ENCODE results near the gene OR56A5. TPM values are rescaled to one million over a fixed set of nuclear protein-coding genes. Genes with fewer than 3 reads are reported as not detected.

OR56A5 gene
- total and polyA plus RNA-seq, 8 donors, result not detected

GRCh38 chr11:5941951-5942350 is 26.3 kb downstream of the OR56A5 start, which contains the start of gene OR56A3:
Gene OR56A3, plus strand, starts transcription at chr11:5942251. Its CDS starts 5,096 bp downstream, at chr11:5947347.
- Histone ChIP-seq H3K4me3 (no peak within 1 kb of the TSS), H3K9me3 (no peaks in the 10 kb centered on the region), H3K36me3 (no peaks in the 10 kb centered on the region), H3K27me3 (no peaks in the 10 kb centered on the region), H3K27ac (no peak within 1 kb of the TSS), H3K4me1 (no peaks in the 10 kb centered on the region)
- TF ChIP-seq POLR2A (IDR thresholded peaks at IDR 0.05) (no peak), POLR2AphosphoS5 (IDR thresholded peaks at IDR 0.05) (no peak), EP300 (IDR thresholded peaks at IDR 0.05) (no peak), CTCF (IDR thresholded peaks at IDR 0.05) (no peak)
- WGBS, 5 donors, result 63 to 86% (median 79%) methylated on average over 3 of the region's 3 CpGs
- DNase-seq, result no peak
- intact Hi-C loops (cut with DNase I; ENCODE audit: low total_unique reads), result no loop called here

- H3K4me1 ChIP-seq, result no peaks in the 10 kb centered on the region
- TF ChIP-seq EP300 (IDR thresholded peaks at IDR 0.05) (no peak), CTCF (IDR thresholded peaks at IDR 0.05) (no peak), POLR2A (IDR thresholded peaks at IDR 0.05) (no peak), POLR2AphosphoS5 (IDR thresholded peaks at IDR 0.05) (no peak)
Measured at GRCh38 chr11:5940748-5941147, 27.5 kb downstream of the OR56A5 start.

GRCh38 chr11:5938603-5938965 is 29.7 kb downstream of the OR56A5 start:
- DNase-seq, result peak in 1 of 2 donors; percentile 15
- TF ChIP-seq CTCF (IDR thresholded peaks at IDR 0.05) (no peak), EP300 (IDR thresholded peaks at IDR 0.05) (no peak), POLR2AphosphoS5 (IDR thresholded peaks at IDR 0.05) (no peak), POLR2A (IDR thresholded peaks at IDR 0.05) (no peak)
- Histone ChIP-seq H3K36me3 (no peaks in the 10 kb centered on the region), H3K27ac (no peak overlapping the region), H3K4me1 (no peaks in the 10 kb centered on the region), H3K4me3 (no peak overlapping the region), H3K27me3 (no peaks in the 10 kb centered on the region), H3K9me3 (peaks cover 0 to 9% (median 2%) of the 10 kb centered on the region in 4 donors)
- intact Hi-C loops (cut with DNase I; ENCODE audit: low total_unique reads), result no loop called here
- WGBS, 5 donors, result 72 to 82% (median 78%) methylated on average over 21 of the region's 21 CpGs

More at GRCh38 chr11:5940748-5941147, 27.5 kb downstream of the OR56A5 start:
- WGBS, 5 donors, result 92 to 98% (median 97%) methylated on average over 2 of the region's 2 CpGs
- H3K27me3 ChIP-seq, result no peaks in the 10 kb centered on the region
- intact Hi-C loops (cut with DNase I; ENCODE audit: low total_unique reads), result no loop called here
- no peak overlapping the region for H3K27ac ChIP-seq
- no peak overlapping the region for H3K4me3 ChIP-seq
- peaks cover 0 to 8% (median 2%) of the 10 kb centered on the region in 4 donors for H3K9me3 ChIP-seq
- H3K36me3 ChIP-seq, result no peaks in the 10 kb centered on the region
- no peak for DNase-seq

GRCh38 chr11:5937868-5938602 is 30.3 kb downstream of the OR56A5 start:
- 86 to 94% (median 89%) methylated on average over 33 to 39 of the region's 39 CpGs for WGBS, 5 donors
- TF ChIP-seq EP300 (IDR thresholded peaks at IDR 0.05) (no peak), CTCF (IDR thresholded peaks at IDR 0.05) (no peak), POLR2A (IDR thresholded peaks at IDR 0.05) (no peak), POLR2AphosphoS5 (IDR thresholded peaks at IDR 0.05) (no peak)
- intact Hi-C loops (cut with DNase I; ENCODE audit: low total_unique reads), result no loop called here

More at GRCh38 chr11:5937868-5938602, 30.3 kb downstream of the OR56A5 start:
- Histone ChIP-seq H3K27ac (no peak overlapping the region), H3K4me3 (no peak overlapping the region), H3K36me3 (no peaks in the 10 kb centered on the region), H3K9me3 (peaks cover 0 to 15% (median 2%) of the 10 kb centered on the region in 4 donors), H3K4me1 (no peaks in the 10 kb centered on the region), H3K27me3 (no peaks in the 10 kb centered on the region)
- DNase-seq, result no peak

All from stomach (tissue), 9 donors.